ENCODE data around the gene PPP2R2B.

PPP2R2B gene

GRCh38 chr5:146667633-146668272, 210.8 kb downstream of the PPP2R2B start:
- ATAC-seq, result peak; percentile 95
- TF ChIP-seq CREB5 (CRISPR knock-in tag; IDR thresholded peaks at IDR 0.05; ENCODE audit: low read depth), result peak; percentile 47; the same call in 1 of the 2 replicates
- TF ChIP-seq TOX (CRISPR knock-in tag; IDR thresholded peaks at IDR 0.05; ENCODE audit: borderline replicate concordance), result no peak
- TF ChIP-seq, protein P1, sequence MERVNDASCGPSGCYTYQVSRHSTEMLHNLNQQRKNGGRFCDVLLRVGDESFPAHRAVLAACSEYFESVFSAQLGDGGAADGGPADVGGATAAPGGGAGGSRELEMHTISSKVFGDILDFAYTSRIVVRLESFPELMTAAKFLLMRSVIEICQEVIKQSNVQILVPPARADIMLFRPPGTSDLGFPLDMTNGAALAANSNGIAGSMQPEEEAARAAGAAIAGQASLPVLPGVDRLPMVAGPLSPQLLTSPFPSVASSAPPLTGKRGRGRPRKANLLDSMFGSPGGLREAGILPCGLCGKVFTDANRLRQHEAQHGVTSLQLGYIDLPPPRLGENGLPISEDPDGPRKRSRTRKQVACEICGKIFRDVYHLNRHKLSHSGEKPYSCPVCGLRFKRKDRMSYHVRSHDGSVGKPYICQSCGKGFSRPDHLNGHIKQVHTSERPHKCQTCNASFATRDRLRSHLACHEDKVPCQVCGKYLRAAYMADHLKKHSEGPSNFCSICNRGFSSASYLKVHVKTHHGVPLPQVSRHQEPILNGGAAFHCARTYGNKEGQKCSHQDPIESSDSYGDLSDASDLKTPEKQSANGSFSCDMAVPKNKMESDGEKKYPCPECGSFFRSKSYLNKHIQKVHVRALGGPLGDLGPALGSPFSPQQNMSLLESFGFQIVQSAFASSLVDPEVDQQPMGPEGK (CRISPR knock-in tag; IDR thresholded peaks at IDR 0.05; ENCODE audit: borderline replicate concordance), result no peak
- TF ChIP-seq PPARA (CRISPR knock-in tag; IDR thresholded peaks at IDR 0.05; ENCODE audit: borderline replicate concordance), result no peak
- peak; percentile 52; the same call in 1 of the 2 replicates for TF ChIP-seq ISL1 (CRISPR knock-in tag; IDR thresholded peaks at IDR 0.05)
- TF ChIP-seq, protein P2, sequence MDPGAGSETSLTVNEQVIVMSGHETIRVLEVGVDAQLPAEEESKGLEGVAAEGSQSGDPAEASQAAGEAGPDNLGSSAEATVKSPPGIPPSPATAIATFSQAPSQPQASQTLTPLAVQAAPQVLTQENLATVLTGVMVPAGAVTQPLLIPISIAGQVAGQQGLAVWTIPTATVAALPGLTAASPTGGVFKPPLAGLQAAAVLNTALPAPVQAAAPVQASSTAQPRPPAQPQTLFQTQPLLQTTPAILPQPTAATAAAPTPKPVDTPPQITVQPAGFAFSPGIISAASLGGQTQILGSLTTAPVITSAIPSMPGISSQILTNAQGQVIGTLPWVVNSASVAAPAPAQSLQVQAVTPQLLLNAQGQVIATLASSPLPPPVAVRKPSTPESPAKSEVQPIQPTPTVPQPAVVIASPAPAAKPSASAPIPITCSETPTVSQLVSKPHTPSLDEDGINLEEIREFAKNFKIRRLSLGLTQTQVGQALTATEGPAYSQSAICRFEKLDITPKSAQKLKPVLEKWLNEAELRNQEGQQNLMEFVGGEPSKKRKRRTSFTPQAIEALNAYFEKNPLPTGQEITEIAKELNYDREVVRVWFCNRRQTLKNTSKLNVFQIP (CRISPR knock-in tag; IDR thresholded peaks at IDR 0.05; ENCODE audit: borderline replicate concordance, low read depth), result no peak
- TF ChIP-seq ESRRG (CRISPR knock-in tag; IDR thresholded peaks at IDR 0.05), result no peak
- no peak for TF ChIP-seq BACH2 (CRISPR knock-in tag; IDR thresholded peaks at IDR 0.05; ENCODE audit: borderline replicate concordance)

DNA sequence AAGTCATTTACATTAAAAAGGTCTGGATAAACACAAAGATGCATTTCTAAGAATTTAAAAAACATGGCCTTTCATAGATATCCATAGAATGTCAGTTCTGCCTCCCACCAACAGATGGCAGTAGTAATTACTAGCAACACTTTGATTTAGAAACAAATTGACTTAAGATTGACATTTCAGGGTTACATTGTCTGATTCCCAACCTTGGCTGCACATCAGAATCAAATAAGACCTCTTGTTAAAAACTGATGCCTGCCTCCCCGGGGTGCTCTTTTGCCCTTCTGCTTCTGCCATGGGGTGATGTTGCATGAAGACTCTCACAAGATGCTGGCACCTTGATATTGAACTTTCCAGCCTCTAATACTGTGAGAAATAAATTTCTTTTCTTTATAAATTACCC, 216.3 kb downstream of the PPP2R2B start:
- no peak for TF ChIP-seq ESRRG (CRISPR knock-in tag; IDR thresholded peaks at IDR 0.05)
- no peak for TF ChIP-seq RARB (CRISPR knock-in tag; IDR thresholded peaks at IDR 0.05)
- no peak for TF ChIP-seq ZNF70 (CRISPR knock-in tag; IDR thresholded peaks at IDR 0.05)
- no peak for TF ChIP-seq CSDC2 (CRISPR knock-in tag; IDR thresholded peaks at IDR 0.05)
- TF ChIP-seq GLIS3 (CRISPR knock-in tag; IDR thresholded peaks at IDR 0.05), result no peak
- no peak for TF ChIP-seq TCF4 (CRISPR knock-in tag; IDR thresholded peaks at IDR 0.05; ENCODE audit: borderline replicate concordance)
- no peak for TF ChIP-seq ISL1 (CRISPR knock-in tag; IDR thresholded peaks at IDR 0.05)
- TF ChIP-seq ZFP30 (CRISPR knock-in tag; IDR thresholded peaks at IDR 0.05), result no peak
- no peak for TF ChIP-seq ZNF8 (CRISPR knock-in tag; IDR thresholded peaks at IDR 0.05)
- TF ChIP-seq TOX (CRISPR knock-in tag; IDR thresholded peaks at IDR 0.05; ENCODE audit: borderline replicate concordance), result no peak
- no peak for TF ChIP-seq CSRNP3 (CRISPR knock-in tag; IDR thresholded peaks at IDR 0.05)
- TF ChIP-seq PPARA (CRISPR knock-in tag; IDR thresholded peaks at IDR 0.05; ENCODE audit: borderline replicate concordance), result no peak
- no peak for TF ChIP-seq BACH2 (CRISPR knock-in tag; IDR thresholded peaks at IDR 0.05; ENCODE audit: borderline replicate concordance)
- TF ChIP-seq, protein P3, sequence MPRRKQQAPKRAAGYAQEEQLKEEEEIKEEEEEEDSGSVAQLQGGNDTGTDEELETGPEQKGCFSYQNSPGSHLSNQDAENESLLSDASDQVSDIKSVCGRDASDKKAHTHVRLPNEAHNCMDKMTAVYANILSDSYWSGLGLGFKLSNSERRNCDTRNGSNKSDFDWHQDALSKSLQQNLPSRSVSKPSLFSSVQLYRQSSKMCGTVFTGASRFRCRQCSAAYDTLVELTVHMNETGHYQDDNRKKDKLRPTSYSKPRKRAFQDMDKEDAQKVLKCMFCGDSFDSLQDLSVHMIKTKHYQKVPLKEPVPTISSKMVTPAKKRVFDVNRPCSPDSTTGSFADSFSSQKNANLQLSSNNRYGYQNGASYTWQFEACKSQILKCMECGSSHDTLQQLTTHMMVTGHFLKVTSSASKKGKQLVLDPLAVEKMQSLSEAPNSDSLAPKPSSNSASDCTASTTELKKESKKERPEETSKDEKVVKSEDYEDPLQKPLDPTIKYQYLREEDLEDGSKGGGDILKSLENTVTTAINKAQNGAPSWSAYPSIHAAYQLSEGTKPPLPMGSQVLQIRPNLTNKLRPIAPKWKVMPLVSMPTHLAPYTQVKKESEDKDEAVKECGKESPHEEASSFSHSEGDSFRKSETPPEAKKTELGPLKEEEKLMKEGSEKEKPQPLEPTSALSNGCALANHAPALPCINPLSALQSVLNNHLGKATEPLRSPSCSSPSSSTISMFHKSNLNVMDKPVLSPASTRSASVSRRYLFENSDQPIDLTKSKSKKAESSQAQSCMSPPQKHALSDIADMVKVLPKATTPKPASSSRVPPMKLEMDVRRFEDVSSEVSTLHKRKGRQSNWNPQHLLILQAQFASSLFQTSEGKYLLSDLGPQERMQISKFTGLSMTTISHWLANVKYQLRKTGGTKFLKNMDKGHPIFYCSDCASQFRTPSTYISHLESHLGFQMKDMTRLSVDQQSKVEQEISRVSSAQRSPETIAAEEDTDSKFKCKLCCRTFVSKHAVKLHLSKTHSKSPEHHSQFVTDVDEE (CRISPR knock-in tag; IDR thresholded peaks at IDR 0.05), result no peak
- TF ChIP-seq ZNF565 (CRISPR knock-in tag; conservative IDR thresholded peaks at IDR 0.05; ENCODE audit: low read depth), result no peak
- no peak for ATAC-seq

DNA sequence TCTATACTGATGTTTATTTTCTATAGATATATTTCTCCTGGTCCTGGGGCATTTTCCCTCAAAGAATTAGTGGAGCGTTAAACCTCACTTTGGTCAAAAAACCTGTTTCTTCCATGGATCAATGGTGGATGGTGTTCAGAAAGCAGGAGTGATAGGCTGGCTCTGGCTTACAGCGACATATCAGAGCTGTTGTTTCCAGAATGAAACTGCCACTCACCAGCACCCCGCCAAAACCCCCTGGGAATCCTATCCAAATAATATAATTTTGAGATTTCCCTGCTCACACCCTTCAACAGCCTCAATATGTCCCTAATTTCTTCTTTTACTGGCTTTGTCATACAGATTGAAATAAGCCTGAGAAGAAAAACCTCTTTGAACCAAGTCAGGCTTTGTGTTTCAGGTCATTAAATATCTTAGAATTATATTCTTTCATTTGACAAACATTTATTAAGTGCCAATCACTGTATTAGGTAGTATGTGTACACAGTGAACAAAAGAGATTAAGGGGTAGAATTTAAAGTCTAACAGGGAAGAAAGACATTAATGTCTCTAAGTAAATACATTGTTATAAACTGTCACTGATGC, 218.1 kb downstream of the PPP2R2B start:
- no peak for ATAC-seq
- TF ChIP-seq ZFP30 (CRISPR knock-in tag; IDR thresholded peaks at IDR 0.05) (no peak), CSDC2 (CRISPR knock-in tag; IDR thresholded peaks at IDR 0.05) (no peak), ESRRG (CRISPR knock-in tag; IDR thresholded peaks at IDR 0.05) (no peak), SNAI2 (CRISPR knock-in tag; IDR thresholded peaks at IDR 0.05) (no peak), ZFP3 (CRISPR knock-in tag; IDR thresholded peaks at IDR 0.05) (no peak), CREB5 (CRISPR knock-in tag; IDR thresholded peaks at IDR 0.05; ENCODE audit: low read depth) (no peak), ZNF565 (CRISPR knock-in tag; conservative IDR thresholded peaks at IDR 0.05; ENCODE audit: low read depth) (no peak), TOX (CRISPR knock-in tag; IDR thresholded peaks at IDR 0.05; ENCODE audit: borderline replicate concordance) (no peak)
- TF ChIP-seq, protein P3 (CRISPR knock-in tag; IDR thresholded peaks at IDR 0.05), result no peak
- TF ChIP-seq, protein P2 (CRISPR knock-in tag; IDR thresholded peaks at IDR 0.05; ENCODE audit: borderline replicate concordance, low read depth), result no peak

All from SK-N-SH treated with all-trans-retinoic acid at 6 μM for 48 hours (cell line).